Suprapubic skin (tissue), 3 donors: ENCODE data around the gene FAM171A2.

Experiments used
- CTCF ChIP-seq, 2 donors: fragments of 200-600 bp in 1 of 2; fragments of 450-650 bp in 1 of 2; sonication (generic) in 1 of 2; IDR thresholded peaks; one replicate each; pipeline ENCODE4 v1.5.1; 2016 to 2019; ENCODE audit warnings: antibody characterized with exemption in 2 of 2, mild to moderate bottlenecking in 1 of 2, moderate library complexity in 1 of 2
- POLR2A ChIP-seq, 2 donors: fragments of 450-650 bp; IDR thresholded peaks; one replicate each; pipeline ENCODE4 v1.6.1; 2017; ENCODE audit warnings: antibody characterized with exemption in 2 of 2, mild to moderate bottlenecking in 2 of 2, moderate library complexity in 2 of 2

- no peak for TF ChIP-seq CTCF (IDR thresholded peaks at IDR 0.05)
- TF ChIP-seq POLR2A (IDR thresholded peaks at IDR 0.05), result no peak
Measured at GRCh38 chr17:44387804-44388203, 24.2 kb upstream of the FAM171A2 start.
